Ammon's horn (tissue), 1 donor: ENCODE measurements around the gene MSLN.
"Not testable (repeated sequence)": the region's sequence is repeated elsewhere in the genome, so short reads cannot be mapped to it uniquely, and the experiment has no call there.

Experiments
- DNase-seq: peaks from one replicate; pipeline ENCODE4 v3.0.0-alpha.2; 2016; ENCODE audit warnings: low spot score

The MSLN gene

GRCh38 chr16:760545-761343 lies at the start of gene MSLN:
Gene MSLN (plus strand): TSS chr16:760734. CDS start chr16:762681, 1,947 bp downstream.
- no peak for DNase-seq

- no peak for DNase-seq
Observed at GRCh38 chr16:711084-711483, 49.5 kb upstream of the MSLN start.

GRCh38 chr16:711548-712320 lies 48.8 kb upstream of the MSLN start:
- peak; percentile 85 for DNase-seq

- DNase-seq: not testable (repeated sequence)
Observed at GRCh38 chr16:712740-713250, 47.7 kb upstream of the MSLN start.

GRCh38 chr16:714079-714478 lies 46.5 kb upstream of the MSLN start:
- DNase-seq: no peak

GRCh38 chr16:714558-715476 lies 45.7 kb upstream of the MSLN start, which contains the start of gene METRN:
Gene METRN (plus strand): TSS chr16:715118. CDS start chr16:715290, 172 bp downstream.
- DNase-seq: peak; percentile 91

- DNase-seq: no peak
Observed at GRCh38 chr16:715477-716199, 44.9 kb upstream of the MSLN start.

GRCh38 chr16:716200-716568 lies 44.4 kb upstream of the MSLN start:
- DNase-seq: peak; percentile 96

GRCh38 chr16:716768-717325 lies 43.7 kb upstream of the MSLN start:
- DNase-seq: no peak

GRCh38 chr16:717450-718245 lies 42.9 kb upstream of the MSLN start:
- no peak for DNase-seq

- DNase-seq: no peak
Observed at GRCh38 chr16:718389-718788, 42.1 kb upstream of the MSLN start.

- DNase-seq: no peak
Observed at GRCh38 chr16:718922-719321, 41.6 kb upstream of the MSLN start.

GRCh38 chr16:719815-720446 lies 40.6 kb upstream of the MSLN start:
- DNase-seq: no peak

GRCh38 chr16:720447-720989 lies 40.0 kb upstream of the MSLN start:
- DNase-seq: peak; percentile 80

GRCh38 chr16:720990-721764 lies 39.4 kb upstream of the MSLN start, which contains the start of gene ANTKMT:
Gene ANTKMT (plus strand): TSS chr16:721146. CDS start chr16:721275, 129 bp downstream.
- DNase-seq: peak; percentile 76

GRCh38 chr16:721765-722540 lies 38.6 kb upstream of the MSLN start:
- DNase-seq: no peak

- no peak for DNase-seq
Observed at GRCh38 chr16:722835-723633, 37.5 kb upstream of the MSLN start.
